NCI-H1092 treated with DMSO at 0.1 percent for 48 hours (cell line): ENCODE results near the gene PRSS16.
A peak's percentile ranks its signal among the peaks of the same experiment; 100 is the strongest.
"Not testable (repeated sequence)": the region's sequence is repeated elsewhere in the genome, so short reads cannot be mapped to it uniquely, and the experiment has no call there.

Source experiments
- DNase-seq: peaks from one replicate; lab custom pipeline; 2025; lab: John Stamatoyannopoulos, UW

Gene PRSS16

GRCh38 chr6:27248783-27249182 is 1.3 kb downstream of the PRSS16 start:
- DNase-seq, result no peak

DNA sequence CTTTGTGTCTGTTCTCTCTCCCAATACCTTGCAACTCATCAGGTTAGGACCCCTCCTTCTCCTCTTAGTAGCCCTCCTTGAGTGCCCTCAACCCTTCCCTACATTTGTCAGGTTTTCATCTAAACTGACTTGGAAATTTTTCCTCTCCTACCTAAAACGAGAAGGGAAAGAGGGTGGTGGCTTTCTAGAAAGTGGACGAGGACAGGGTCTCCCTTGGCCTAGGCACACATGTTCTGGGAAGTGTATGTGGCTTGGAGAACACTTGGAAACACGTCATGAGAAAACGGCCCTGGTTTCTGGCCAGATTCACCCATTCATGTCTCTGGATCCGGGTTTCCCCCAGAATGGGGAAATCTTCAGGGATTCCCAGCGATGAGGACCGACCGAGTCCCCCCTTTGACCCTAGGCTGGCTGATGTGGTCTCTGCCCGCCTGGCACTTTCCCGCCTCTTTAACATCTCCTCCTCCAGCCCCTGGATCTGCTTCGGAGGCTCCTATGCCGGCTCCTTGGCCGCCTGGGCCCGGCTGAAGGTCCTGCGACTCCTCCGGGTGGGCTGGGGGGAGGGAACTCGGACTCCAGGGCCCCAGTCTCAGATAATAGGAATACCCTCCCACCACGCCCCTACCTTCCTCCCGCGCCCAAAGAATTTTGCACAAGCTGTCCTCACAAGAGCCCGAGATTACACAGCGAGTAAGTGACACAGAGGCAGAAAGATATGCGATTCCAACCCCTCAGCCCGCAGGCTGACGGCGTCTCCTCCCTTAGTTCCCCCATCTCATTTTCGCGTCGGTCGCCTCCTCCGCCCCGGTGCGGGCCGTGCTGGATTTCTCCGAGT is 3.0 kb downstream of the PRSS16 start:
- no peak for DNase-seq

DNA sequence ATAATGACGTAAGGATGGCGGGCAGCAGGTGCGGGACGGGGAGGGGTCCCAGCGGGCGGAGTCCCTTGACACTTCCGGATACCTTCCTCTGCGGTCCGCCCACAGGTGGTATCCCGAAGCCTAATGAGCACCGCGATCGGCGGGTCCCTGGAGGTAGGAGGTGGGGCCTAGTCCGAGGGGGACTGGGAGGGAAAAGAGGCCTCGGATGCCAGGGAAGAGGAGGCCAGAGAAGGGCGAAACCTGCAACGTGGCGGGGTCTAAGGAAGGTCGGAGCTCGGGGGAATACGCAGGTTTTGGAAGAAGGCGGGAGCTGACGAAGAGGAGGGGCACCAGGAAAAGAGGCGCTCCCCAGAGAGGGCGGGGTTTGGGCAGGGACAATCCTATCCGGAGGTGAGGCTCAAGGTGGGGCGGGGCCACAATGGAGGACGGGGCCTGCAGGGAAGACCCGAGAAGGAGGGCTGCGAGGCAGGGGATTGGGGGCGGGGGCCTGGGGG is 3.7 kb downstream of the PRSS16 start:
- DNase-seq, result peak; percentile 4

GRCh38 chr6:27251606-27252251 is 4.2 kb downstream of the PRSS16 start:
- DNase-seq, result peak; percentile 23

DNA sequence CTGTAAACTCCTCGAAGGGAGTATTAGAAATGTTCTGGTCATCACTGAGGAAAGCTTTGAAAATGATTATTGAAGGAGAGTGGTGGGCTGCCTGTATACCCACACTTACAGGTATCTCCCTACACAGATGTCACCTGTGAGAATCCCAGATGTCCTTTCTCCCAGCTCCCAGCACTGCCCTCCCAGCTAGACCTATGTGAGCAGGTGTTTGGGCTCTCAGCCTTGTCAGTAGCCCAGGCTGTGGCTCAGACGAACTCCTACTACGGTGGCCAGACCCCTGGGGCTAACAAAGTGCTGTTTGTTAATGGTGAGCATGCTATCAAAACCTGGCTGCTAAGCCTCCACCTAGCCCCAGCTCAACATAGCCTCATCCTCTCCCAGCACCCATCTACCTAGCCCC is 7.1 kb downstream of the PRSS16 start:
- DNase-seq, result no peak

- DNase-seq, result no peak
Measured at GRCh38 chr6:27255866-27256265, 8.4 kb downstream of the PRSS16 start.

- no peak for DNase-seq
Measured at GRCh38 chr6:27260369-27260768, 12.9 kb downstream of the PRSS16 start.

DNA sequence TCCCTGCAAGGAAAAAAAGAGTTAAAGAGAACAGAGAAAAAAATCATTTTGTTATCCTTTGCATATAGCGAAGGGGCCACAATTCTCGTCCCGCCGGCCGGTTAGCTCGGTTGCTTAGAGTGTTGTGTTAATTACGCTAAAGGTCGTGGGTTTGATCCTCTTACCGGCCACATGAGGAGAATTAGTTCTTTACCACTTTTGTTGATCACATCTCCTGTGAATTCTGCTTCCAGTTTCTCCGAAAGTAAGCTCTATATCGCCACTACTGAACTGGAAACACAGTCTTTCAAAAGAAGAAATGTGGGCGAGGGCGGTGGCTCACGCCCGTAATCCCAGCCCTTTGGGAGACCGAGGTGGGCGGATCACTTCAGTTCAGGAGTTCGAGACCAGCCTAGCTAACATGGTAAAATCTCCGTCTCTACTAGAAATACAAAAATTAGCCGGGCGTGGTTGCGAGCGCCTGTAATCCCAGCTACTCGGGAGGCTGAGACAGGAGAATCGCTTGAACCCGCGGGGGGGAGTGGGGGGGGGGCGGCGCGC is 13.4 kb downstream of the PRSS16 start:
- no peak for DNase-seq

- DNase-seq, result no peak
Measured at GRCh38 chr6:27263886-27264285, 16.4 kb downstream of the PRSS16 start.

DNA sequence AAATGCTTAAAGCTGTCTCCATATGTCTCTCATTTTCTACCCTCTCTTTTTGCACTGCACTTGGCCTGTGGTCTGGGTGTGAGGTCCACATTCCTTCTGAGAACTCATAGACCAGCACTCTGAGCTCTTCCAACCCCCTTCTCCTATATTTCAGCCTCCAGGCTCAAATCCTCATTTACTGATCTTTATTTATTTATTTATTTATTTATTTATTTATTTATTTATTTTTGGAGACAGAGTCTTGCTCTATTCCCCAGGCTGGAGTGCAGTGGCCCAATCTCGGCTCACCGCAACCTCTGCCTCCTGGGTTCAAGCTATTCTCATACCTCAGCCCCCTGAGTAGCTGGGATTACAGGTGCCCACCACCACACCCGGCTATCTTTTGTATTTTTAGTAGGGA is 19.5 kb downstream of the PRSS16 start:
- DNase-seq, result not testable (repeated sequence)

DNA sequence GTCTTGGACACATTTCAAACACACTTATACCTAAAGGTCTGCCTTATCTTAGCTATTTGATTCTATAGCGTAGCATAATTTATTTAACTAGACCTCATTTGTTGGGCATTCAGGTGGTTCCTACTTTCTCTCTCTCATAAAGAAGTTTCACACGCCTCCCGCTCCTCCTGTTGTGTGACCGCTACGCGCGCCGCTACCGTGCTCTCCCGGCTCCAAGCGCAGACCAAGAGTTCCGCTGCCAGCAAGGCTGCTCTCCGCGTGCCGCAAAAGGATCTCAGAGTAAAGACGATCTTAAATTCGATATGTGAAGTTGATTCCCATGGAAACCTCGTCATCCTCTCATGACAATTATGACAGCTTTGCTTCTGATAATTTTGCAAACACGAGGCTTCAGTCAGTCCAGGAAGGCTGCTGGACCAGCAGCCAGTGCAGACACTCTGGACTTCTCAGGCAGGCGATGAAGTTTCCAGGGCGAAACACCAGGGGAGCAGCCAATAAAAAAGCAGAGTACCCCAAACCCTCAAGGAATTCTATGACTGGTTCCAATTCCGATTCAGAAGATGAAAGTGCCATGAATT is 20.4 kb downstream of the PRSS16 start:
- DNase-seq, result no peak

- DNase-seq, result no peak
Measured at GRCh38 chr6:27268803-27269202, 21.3 kb downstream of the PRSS16 start.

DNA sequence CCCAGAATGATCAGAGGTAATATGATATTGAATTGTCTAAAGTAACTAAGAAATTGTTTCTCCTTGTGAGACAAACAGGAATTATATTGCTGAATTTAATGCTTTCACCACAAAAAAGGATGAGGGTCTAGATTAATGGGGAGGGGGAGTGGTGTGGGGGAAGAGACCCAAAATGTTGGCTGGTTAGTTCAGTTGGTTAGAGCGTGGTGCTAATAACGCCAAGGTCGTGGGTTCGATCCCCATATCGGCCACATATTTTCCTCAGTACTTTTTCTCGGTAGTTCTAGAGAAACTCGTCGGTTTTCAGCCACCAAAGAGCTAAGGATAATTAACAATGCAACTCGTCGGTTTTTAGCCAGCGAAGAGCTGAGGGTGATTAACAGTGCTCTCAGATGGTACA is 26.3 kb downstream of the PRSS16 start:
- DNase-seq, result no peak

DNA sequence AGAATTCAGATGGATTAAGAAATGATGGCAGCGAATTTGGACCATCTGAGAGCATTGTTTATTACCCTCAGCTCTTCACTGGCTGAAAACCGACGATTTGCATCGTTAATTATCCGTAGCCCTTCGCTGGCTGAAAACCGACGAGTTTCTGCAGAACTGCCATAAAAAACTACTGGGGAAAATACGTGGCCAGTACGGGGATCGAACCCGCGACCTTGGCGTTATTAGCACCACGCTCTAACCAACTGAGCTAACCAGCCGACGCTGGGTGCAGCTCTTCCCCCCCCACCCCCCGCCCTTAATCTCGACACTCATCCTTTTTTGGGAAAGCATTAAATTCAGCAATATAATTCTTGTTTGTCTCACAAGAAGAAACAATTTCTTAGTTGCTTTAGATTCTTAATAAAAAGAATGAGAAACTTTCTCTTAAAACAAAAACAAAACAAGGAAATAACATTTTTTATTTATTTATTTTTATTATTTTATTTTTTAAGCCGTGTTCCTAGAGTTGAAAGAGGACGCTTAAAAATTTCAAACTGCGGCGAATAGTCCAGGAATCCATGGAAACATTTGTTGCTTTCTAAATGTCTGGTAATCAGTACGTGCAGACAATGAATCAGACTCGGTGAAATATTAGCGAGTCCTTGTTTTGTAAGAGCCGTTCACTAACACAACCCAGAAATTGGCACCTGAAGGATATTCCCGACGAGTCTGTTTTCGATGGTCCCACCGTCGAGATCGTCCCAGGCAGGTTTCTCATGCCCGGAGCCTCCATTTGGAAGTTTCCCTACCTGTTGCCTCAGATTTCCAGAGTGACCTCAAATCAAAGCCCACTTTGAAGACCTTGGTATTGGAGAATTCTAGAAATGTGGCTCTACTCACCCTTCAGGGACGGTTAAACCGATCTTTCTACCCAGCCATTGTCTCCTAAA is 27.8 kb downstream of the PRSS16 start:
- DNase-seq, result no peak

DNA sequence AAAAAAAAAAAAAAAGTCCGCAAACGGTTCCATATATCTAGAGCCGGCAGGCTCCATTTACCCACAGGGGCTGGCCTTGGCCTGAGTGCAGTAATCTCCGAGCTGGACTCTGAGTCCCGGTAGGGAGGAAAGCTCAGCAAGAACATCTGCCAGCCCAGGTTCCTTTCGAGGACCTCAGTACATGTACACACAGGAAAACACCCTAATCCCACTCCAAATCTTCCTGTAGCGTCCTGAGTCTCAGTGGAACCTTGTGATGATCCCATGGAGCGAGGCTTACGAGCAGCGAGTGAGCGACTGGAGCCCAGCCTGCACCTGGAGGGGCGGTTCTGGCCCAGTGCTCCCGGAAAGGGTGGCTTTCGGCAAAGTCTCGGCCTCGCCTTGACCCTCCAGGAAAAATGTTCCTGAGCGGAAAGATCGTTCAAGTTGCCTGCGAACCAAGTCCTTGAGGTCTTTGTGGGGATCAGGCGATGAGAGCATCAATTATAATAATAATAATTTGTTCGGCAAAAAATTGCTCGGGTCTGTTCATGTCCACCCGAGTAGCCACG is 32.1 kb downstream of the PRSS16 start:
- no peak for DNase-seq

- peak; percentile 8 for DNase-seq
Measured at GRCh38 chr6:27280064-27280539, 32.6 kb downstream of the PRSS16 start.

GRCh38 chr6:27280540-27281000 is 33.1 kb downstream of the PRSS16 start:
- DNase-seq, result no peak

- DNase-seq, result no peak
Measured at GRCh38 chr6:27281105-27281539, 33.6 kb downstream of the PRSS16 start.

GRCh38 chr6:27281569-27281968 is 34.1 kb downstream of the PRSS16 start:
- DNase-seq, result no peak

DNA sequence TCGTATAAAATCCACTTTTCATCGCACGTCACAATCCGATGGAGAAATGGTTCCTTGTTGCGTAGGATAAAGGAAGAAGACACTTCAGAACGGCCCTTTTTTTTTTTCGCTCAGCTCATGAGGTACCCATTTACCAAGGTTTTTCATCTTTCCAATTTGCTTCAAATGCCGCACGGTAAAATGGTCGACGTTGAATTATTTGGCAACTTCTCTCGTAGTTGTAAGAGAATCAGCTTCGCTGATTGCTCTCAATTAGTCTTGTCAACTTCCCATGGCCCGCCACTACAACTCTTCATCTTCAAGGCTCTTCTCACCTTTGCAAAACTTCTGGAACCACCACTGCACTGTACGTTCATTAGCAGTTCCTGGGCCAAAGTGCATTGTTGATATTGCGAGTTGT is 35.8 kb downstream of the PRSS16 start:
- DNase-seq, result no peak

DNA sequence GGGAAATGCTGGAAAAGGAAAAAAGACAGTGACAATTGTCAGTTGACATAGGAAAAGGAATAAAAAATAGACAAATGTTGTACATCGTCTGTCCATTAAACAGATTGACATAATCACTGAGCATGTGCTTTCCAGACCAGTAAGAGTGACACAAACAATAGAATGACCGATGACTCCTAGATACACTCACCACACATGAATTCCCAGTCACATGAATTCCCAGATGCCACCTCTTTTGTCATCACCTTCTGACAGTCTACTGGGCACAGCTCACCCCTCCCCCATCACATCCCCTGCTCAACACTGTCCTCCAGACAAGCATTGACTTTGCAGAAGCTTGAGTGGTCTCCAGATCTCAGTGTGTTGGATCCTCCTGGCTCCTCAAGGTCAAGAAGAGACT is 38.6 kb downstream of the PRSS16 start:
- no peak for DNase-seq
